H1 (cell line): ENCODE measurements around the gene ARHGAP15. TPM values are rescaled to one million over a fixed set of nuclear protein-coding genes. Genes with fewer than 3 reads are reported as not detected.

Source experiments
- CTCF ChIA-PET: fragments of 300-600 bp; sonication (Branson Sonifier 250); formaldehyde crosslinking; loops from one replicate; lab custom pipeline; 2021; ENCODE audit not compliant: partially characterized antibody; lab: Charles Lee
- POLR2A ChIA-PET: fragments of 300-600 bp; sonication (Branson Sonifier 250); formaldehyde crosslinking; loops from one replicate; lab custom pipeline; 2021; ENCODE audit warnings: inconsistent platforms; ENCODE audit not compliant: partially characterized antibody; lab: Charles Lee
- DNase-seq, 2 experiments: peaks; one replicate each; pipeline versions ENCODE4 v3.0.0 to v3.0.0-alpha.2; 2010 to 2022; ENCODE audit warnings: low spot score in 2 of 2, low read depth in 1 of 2, mixed read lengths in 1 of 2
- FAIRE-seq: peaks from 2 replicates; lab custom pipeline; 2011; peaks lifted over from hg19 to GRCh38; lab: Jason Lieb, UNC
- H2AFZ ChIP-seq: 2 replicates; pipeline ENCODE4 v1.8.1; 2012; ENCODE audit warnings: low read length, inconsistent platforms
- H2AK5ac ChIP-seq: 2 replicates; pipeline ENCODE4 v1.6.1; 2013; ENCODE audit warnings: low read depth, low read length
- H2BK120ac ChIP-seq: replicated peaks from 2 replicates; pipeline ENCODE3; 2013; ENCODE audit warnings: low read depth, low read length, inconsistent platforms
- H2BK12ac ChIP-seq: 2 replicates; pipeline ENCODE4 v1.6.1; 2013; ENCODE audit warnings: low read depth, low read length
- H2BK15ac ChIP-seq: 2 replicates; pipeline ENCODE4 v1.6.1; 2013; ENCODE audit warnings: low read length
- H2BK20ac ChIP-seq: 2 replicates; pipeline ENCODE4 v1.6.1; 2013; ENCODE audit warnings: low read length
- H2BK5ac ChIP-seq: 2 replicates; pipeline ENCODE4 v1.6.1; 2013; ENCODE audit warnings: low read depth, low read length
- H3K14ac ChIP-seq: 2 replicates; pipeline ENCODE4 v1.6.1; 2013; ENCODE audit warnings: inconsistent platforms; ENCODE audit not compliant: insufficient read length
- H3K18ac ChIP-seq: 2 replicates; pipeline ENCODE4 v1.6.1; 2013; ENCODE audit warnings: low read length; ENCODE audit errors: extremely low read depth
- H3K23ac ChIP-seq: 2 replicates; pipeline ENCODE4 v1.6.1; 2013; ENCODE audit warnings: inconsistent platforms; ENCODE audit not compliant: insufficient read length
- H3K23me2 ChIP-seq: 2 replicates; pipeline ENCODE4 v1.6.1; 2013; ENCODE audit warnings: low read depth, low read length
- H3K27ac ChIP-seq: 2 replicates; pipeline ENCODE4 v1.6.1; 2011; ENCODE audit warnings: low read depth, low read length, inconsistent platforms
- H3K27me3 ChIP-seq, 4 experiments: replicated peaks in 1 of 4; 1 replicate in 1 of 4; 2 replicates in 3 of 4; pipeline versions ENCODE4 v1.6.1 to v1.8.1; 2011 to 2013; ENCODE audit warnings: low read length in 3 of 4, mild to moderate bottlenecking in 3 of 4, inconsistent platforms in 2 of 4, mixed read lengths in 2 of 4, moderate library complexity in 1 of 4; ENCODE audit not compliant: control insufficient read depth in 3 of 4, insufficient read depth in 3 of 4; ENCODE audit errors: extremely low read depth in 1 of 4
- H3K36me3 ChIP-seq, 4 experiments: 2 replicates each; pipeline versions ENCODE4 v1.6.1 to v1.8.1; 2011 to 2013; ENCODE audit warnings: mild to moderate bottlenecking in 4 of 4, low read length in 3 of 4, moderate library complexity in 2 of 4, control low read depth in 1 of 4, inconsistent platforms in 1 of 4; ENCODE audit not compliant: insufficient read depth in 4 of 4, control insufficient read depth in 2 of 4
- H3K4ac ChIP-seq: replicated peaks from 2 replicates; pipeline ENCODE3; 2013; ENCODE audit warnings: low read length, low read depth, mixed read lengths, inconsistent platforms; ENCODE audit not compliant: insufficient read length
- H3K4me1 ChIP-seq, 4 experiments: replicated peaks in 1 of 4; 1 replicate in 1 of 4; 2 replicates in 3 of 4; pipeline versions ENCODE4 v1.6.1 to v1.8.1; 2011 to 2013; ENCODE audit warnings: low read length in 3 of 4, inconsistent platforms in 2 of 4, mixed read lengths in 1 of 4; ENCODE audit not compliant: insufficient read depth in 4 of 4, control insufficient read depth in 3 of 4
- H3K4me2 ChIP-seq, 2 experiments: 2 replicates each; pipeline versions ENCODE4 v1.6.1 to v1.8.1; 2011 to 2013; ENCODE audit warnings: low read depth in 2 of 2, low read length in 2 of 2, control low read depth in 1 of 2, inconsistent platforms in 1 of 2, mild to moderate bottlenecking in 1 of 2; ENCODE audit not compliant: insufficient read depth in 1 of 2
- H3K4me3 ChIP-seq, 4 experiments: fragments of 200-600, 300-600 bp in 1 of 4; sonication (generic), shearing (Covaris generic), sonication (Bioruptor Twin) in 1 of 4; 2 replicates each; pipeline versions ENCODE4 v1.5.1 to v1.8.1; 2011 to 2016; ENCODE audit warnings: low read length in 4 of 4, low read depth in 3 of 4, control low read depth in 2 of 4, inconsistent platforms in 2 of 4, mild to moderate bottlenecking in 2 of 4, mixed read lengths in 1 of 4, moderate library complexity in 1 of 4; ENCODE audit not compliant: insufficient read depth in 2 of 4; ENCODE audit errors: extremely low read depth in 1 of 4
- H3K56ac ChIP-seq: replicated peaks from 2 replicates; pipeline ENCODE3; 2013; ENCODE audit warnings: low read depth, mild to moderate bottlenecking, mixed read lengths, low read length, inconsistent platforms; ENCODE audit not compliant: insufficient read length
- H3K79me1 ChIP-seq: 2 replicates; pipeline ENCODE4 v1.6.1; 2013; ENCODE audit warnings: low read depth, low read length, control low read depth
- H3K79me2 ChIP-seq, 2 experiments: 2 replicates each; pipeline versions ENCODE4 v1.6.1 to v1.8.1; 2012 to 2013; ENCODE audit warnings: low read length in 2 of 2, mild to moderate bottlenecking in 2 of 2, inconsistent platforms in 1 of 2; ENCODE audit not compliant: insufficient read depth in 2 of 2, control insufficient read depth in 1 of 2
- H3K9ac ChIP-seq, 4 experiments: replicated peaks in 1 of 4; 1 replicate in 1 of 4; 2 replicates in 3 of 4; pipeline versions ENCODE4 v1.6.1 to v1.8.1; 2011 to 2013; ENCODE audit warnings: low read depth in 3 of 4, low read length in 3 of 4, control low read depth in 2 of 4, mild to moderate bottlenecking in 2 of 4, moderate library complexity in 2 of 4, inconsistent platforms in 1 of 4; ENCODE audit errors: extremely low read depth in 1 of 4
- H3K9me3 ChIP-seq, 2 experiments: 2 replicates each; pipeline versions ENCODE4 v1.6.1 to v1.8.1; 2012 to 2013; ENCODE audit warnings: mild to moderate bottlenecking in 2 of 2, moderate library complexity in 2 of 2, control low read depth in 1 of 2, inconsistent platforms in 1 of 2, low read depth in 1 of 2, low read length in 1 of 2, mixed read lengths in 1 of 2; ENCODE audit not compliant: insufficient read depth in 2 of 2
- H4K20me1 ChIP-seq, 2 experiments: replicated peaks in 1 of 2; 2 replicates each; pipeline versions ENCODE3 to v1.8.1; 2011 to 2013; ENCODE audit warnings: inconsistent platforms in 2 of 2, low read length in 2 of 2, mild to moderate bottlenecking in 1 of 2; ENCODE audit not compliant: insufficient read depth in 2 of 2, control insufficient read depth in 1 of 2
- H4K5ac ChIP-seq: 2 replicates; pipeline ENCODE4 v1.6.1; 2013; ENCODE audit warnings: low read length, low read depth, mixed read lengths, inconsistent platforms; ENCODE audit not compliant: insufficient read length
- H4K8ac ChIP-seq: 2 replicates; pipeline ENCODE4 v1.8.0; 2013; ENCODE audit warnings: mild to moderate bottlenecking, moderate library complexity, low read length, inconsistent platforms; ENCODE audit not compliant: insufficient read depth; ENCODE audit errors: extremely low read depth
- H4K91ac ChIP-seq: replicated peaks from 2 replicates; pipeline ENCODE3; 2013; ENCODE audit warnings: low read length, mixed read lengths, inconsistent platforms; ENCODE audit not compliant: insufficient read length
- CEBPB ChIP-seq: IDR thresholded peaks from 2 replicates; pipeline ENCODE4 v1.6.1; 2012; ENCODE audit warnings: low read depth, low read length
- CHD1 ChIP-seq: IDR thresholded peaks from 2 replicates; pipeline ENCODE4 v1.6.1; 2012; ENCODE audit warnings: low read depth, low read length, improper control_type of control experiment
- CREB1 ChIP-seq: IDR thresholded peaks from 2 replicates; pipeline ENCODE4 v1.6.1; 2012; ENCODE audit warnings: inconsistent platforms
- GTF2F1 ChIP-seq: IDR thresholded peaks from 2 replicates; pipeline ENCODE4 v1.6.1; 2012; ENCODE audit warnings: low read depth, low read length, improper control_type of control experiment, borderline replicate concordance
- HDAC2 ChIP-seq, 2 experiments: fragments of 300-600 bp in 1 of 2; sonication (generic) in 1 of 2; IDR thresholded peaks; 2 replicates each; pipeline ENCODE4 v1.6.1; 2011 to 2012; ENCODE audit warnings: low read depth in 2 of 2, low read length in 2 of 2, mild to moderate bottlenecking in 2 of 2, moderate library complexity in 2 of 2, borderline replicate concordance in 1 of 2, inconsistent platforms in 1 of 2
- HDAC6 ChIP-seq: IDR thresholded peaks from one replicate; pipeline ENCODE4 v1.7.1; 2012; ENCODE audit warnings: low read depth, mild to moderate bottlenecking, inconsistent platforms, low read length, moderate library complexity
- KDM4A ChIP-seq: IDR thresholded peaks from one replicate; pipeline ENCODE4 v1.7.1; 2012; ENCODE audit warnings: low read depth, mild to moderate bottlenecking, moderate library complexity, low read length, inconsistent platforms; ENCODE audit not compliant: severe bottlenecking
- NANOG ChIP-seq: IDR thresholded peaks from 2 replicates; pipeline ENCODE4 v1.6.1; 2011; ENCODE audit warnings: low read length, low read depth, mild to moderate bottlenecking, inconsistent platforms; ENCODE audit not compliant: insufficient read depth, poor library complexity, severe bottlenecking
- POLR2AphosphoS5 ChIP-seq: IDR thresholded peaks from 2 replicates; pipeline ENCODE4 v1.6.1; 2011; ENCODE audit warnings: low read depth, low read length
- USF2 ChIP-seq: IDR thresholded peaks from 2 replicates; pipeline ENCODE4 v1.6.1; 2011; ENCODE audit warnings: low read length, improper control_type of control experiment
- YY1 ChIP-seq: IDR thresholded peaks from 2 replicates; pipeline ENCODE4 v1.6.1; 2011; ENCODE audit warnings: low read depth, mild to moderate bottlenecking, low read length
- WGBS, 2 experiments: shearing (Covaris generic) in 1 of 2; methylation state at CpG; one replicate each; pipeline versions ENCODE4 v1.1.6 to v1.1.7; 2013 to 2015; ENCODE audit warnings: low lambda C conversion rate in 2 of 2, mixed read lengths in 2 of 2, inconsistent platforms in 1 of 2, low coverage in 1 of 2, missing lambda C conversion rate in 1 of 2; ENCODE audit not compliant: insufficient replicate concordance in 2 of 2, insufficient coverage in 1 of 2, insufficient read length in 1 of 2; ENCODE audit errors: extremely low coverage in 1 of 2, missing lambda C conversion rate in 1 of 2; 5-methylcytosine and 5-hydroxymethylcytosine counted together
- polyA plus RNA-seq, 7 experiments: library from polyadenylated mRNA; depleted of rRNA in 3 of 7; stranded (reverse) in 5 of 7; unstranded in 2 of 7; fragments of >200 nt in 5 of 7; fragments of 200-250 nt in 2 of 7; gene quantifications; 1 replicate in 5 of 7; 2 replicates in 1 of 7; 4 replicates in 1 of 7; pipeline versions ENCODE4 v1.2.1 to v1.2.3, GENCODE V29; 2011 to 2013; ENCODE audit warnings: missing spikeins in 2 of 7, mixed read lengths in 2 of 7
- total RNA-seq: library from RNA; stranded (reverse); fragmentation: NEBNext Ultra II Directional; extraction: Animal tissue kit (Norgen Biotek cat#: 25700); gene quantifications from 2 replicates; pipeline ENCODE4 v1.2.1, GENCODE V29; 2021

Gene ARHGAP15
- total and polyA plus RNA-seq, 2 of the 8 experiments (the other 6 are each of a cell fraction or from before 2014, with no cell fraction given) = not detected

GRCh38 chr2:143415571-143415970 is 286.4 kb downstream of the ARHGAP15 start:
- no peak overlapping the region for H3K23ac ChIP-seq
- no peak overlapping the region for H2BK15ac ChIP-seq
- no peak overlapping the region for H3K18ac ChIP-seq
- no peak overlapping the region for H2BK12ac ChIP-seq
- H3K27ac ChIP-seq = no peak overlapping the region
- H3K9ac ChIP-seq = no peak overlapping the region
- no peak overlapping the region for H3K4me2 ChIP-seq
- H3K27me3 ChIP-seq = no peaks in the 10 kb centered on the region
- H3K9me3 ChIP-seq = no peaks in the 10 kb centered on the region
- H3K4me1 ChIP-seq = no peaks in the 10 kb centered on the region
- no peak overlapping the region for H3K14ac ChIP-seq
- H2BK5ac ChIP-seq = no peak overlapping the region
- no peaks in the 10 kb centered on the region for H4K20me1 ChIP-seq
- 92% methylated on average over 4 of the region's 4 CpGs; no CpG with 5 or more reads in 1 of the 2 experiments for WGBS, 2 experiments
- POLR2A ChIA-PET = no interaction called here
- no peak overlapping the region for H2BK20ac ChIP-seq
- H3K56ac ChIP-seq = no peak overlapping the region
- H3K4me3 ChIP-seq = no peak overlapping the region
- no peak overlapping the region for H2AFZ ChIP-seq
- no peak for FAIRE-seq
- no peak overlapping the region for H3K4ac ChIP-seq
- TF ChIP-seq HDAC6 (no peak), KDM4A (no peak), GTF2F1 (no peak), NANOG (no peak), CREB1 (no peak), USF2 (no peak), YY1 (no peak), CEBPB (no peak), POLR2AphosphoS5 (no peak), CHD1 (no peak), HDAC2 (IDR thresholded peaks at IDR 0.05; ENCODE audit: borderline replicate concordance in 1 of 2, low read depth in 2 of 2, low read length in 2 of 2) (no peak)
- TF ChIP-seq, all 59 proteins: peak for 0
- Histone ChIP-seq H3K79me2 (no peaks in the 10 kb centered on the region), H4K91ac (no peak overlapping the region), H3K23me2 (0 out of 2 replicates have a peak, but pooled peaks cover 1% of the 10 kb centered on the region), H2BK120ac (no peak overlapping the region), H4K8ac (no peak overlapping the region), H3K36me3 (no peaks in the 10 kb centered on the region), H2AK5ac (no peak overlapping the region), H4K5ac (no peak overlapping the region), H3K79me1 (no peaks in the 10 kb centered on the region)
- DNase-seq = no peak
- CTCF ChIA-PET = no interaction called here
